ENCODE data around the gene TCF23.
"Not testable (repeated sequence)": the region's sequence is repeated elsewhere in the genome, so short reads cannot be mapped to it uniquely, and the experiment has no call there.

Gene TCF23

GRCh38 chr2:27154488-27154887 lies 5.7 kb downstream of the TCF23 start:
- no peak for DNase-seq (ENCODE audit: low read depth)

GRCh38 chr2:27155069-27155520 lies 6.3 kb downstream of the TCF23 start:
- no peak for DNase-seq (ENCODE audit: low read depth)

- no peak for DNase-seq (ENCODE audit: low read depth)
Measured at GRCh38 chr2:27158468-27158867, 9.7 kb downstream of the TCF23 start.

GRCh38 chr2:27159271-27159670 lies 10.5 kb downstream of the TCF23 start:
- no peak for DNase-seq (ENCODE audit: low read depth)

GRCh38 chr2:27160191-27160590 lies 11.4 kb downstream of the TCF23 start:
- no peak for DNase-seq (ENCODE audit: low read depth)

GRCh38 chr2:27162151-27163121 lies 13.6 kb downstream of the TCF23 start:
- DNase-seq (ENCODE audit: low read depth) = no peak

GRCh38 chr2:27164960-27165763 lies 16.4 kb downstream of the TCF23 start:
- no peak for DNase-seq (ENCODE audit: low read depth)

GRCh38 chr2:27170581-27171337 lies 22.0 kb downstream of the TCF23 start:
- no peak for DNase-seq (ENCODE audit: low read depth)

- DNase-seq (ENCODE audit: low read depth) = no peak
Measured at GRCh38 chr2:27171351-27171848, 22.6 kb downstream of the TCF23 start.

- no peak for DNase-seq (ENCODE audit: low read depth)
Measured at GRCh38 chr2:27174638-27175037, 25.8 kb downstream of the TCF23 start.

GRCh38 chr2:27175330-27175729 lies 26.5 kb downstream of the TCF23 start:
- DNase-seq (ENCODE audit: low read depth) = no peak

- DNase-seq (ENCODE audit: low read depth) = not testable (repeated sequence)
Measured at GRCh38 chr2:27175781-27176180, 27.0 kb downstream of the TCF23 start.

- DNase-seq (ENCODE audit: low read depth) = no peak
Measured at GRCh38 chr2:27177441-27178351, 28.9 kb downstream of the TCF23 start.

GRCh38 chr2:27178469-27178868 lies 29.7 kb downstream of the TCF23 start:
- no peak for DNase-seq (ENCODE audit: low read depth)

GRCh38 chr2:27179344-27180000 lies 30.7 kb downstream of the TCF23 start:
- no peak for DNase-seq (ENCODE audit: low read depth)

GRCh38 chr2:27182346-27182745 lies 33.5 kb downstream of the TCF23 start:
- DNase-seq (ENCODE audit: low read depth) = no peak

GRCh38 chr2:27184115-27184514 lies 35.3 kb downstream of the TCF23 start:
- no peak for DNase-seq (ENCODE audit: low read depth)

- DNase-seq (ENCODE audit: low read depth) = peak; percentile 93
Measured at GRCh38 chr2:27185331-27186026, 36.7 kb downstream of the TCF23 start.

GRCh38 chr2:27186613-27187345 lies 38.0 kb downstream of the TCF23 start:
- no peak for DNase-seq (ENCODE audit: low read depth)

All from GM04503 (cell line).